GM19438 (cell line): ENCODE results near the gene ITPK1.
"Not testable (repeated sequence)": the region's sequence is repeated elsewhere in the genome, so short reads cannot be mapped to it uniquely, and the experiment has no call there.

Experiments used
- ATAC-seq: cut with Tn5 transposase; IDR thresholded peaks from one replicate; pipeline ENCODE4 v1.9.1; 2021; ENCODE audit warnings: low read depth; ENCODE audit not compliant: unreplicated experiment

The ITPK1 gene

DNA sequence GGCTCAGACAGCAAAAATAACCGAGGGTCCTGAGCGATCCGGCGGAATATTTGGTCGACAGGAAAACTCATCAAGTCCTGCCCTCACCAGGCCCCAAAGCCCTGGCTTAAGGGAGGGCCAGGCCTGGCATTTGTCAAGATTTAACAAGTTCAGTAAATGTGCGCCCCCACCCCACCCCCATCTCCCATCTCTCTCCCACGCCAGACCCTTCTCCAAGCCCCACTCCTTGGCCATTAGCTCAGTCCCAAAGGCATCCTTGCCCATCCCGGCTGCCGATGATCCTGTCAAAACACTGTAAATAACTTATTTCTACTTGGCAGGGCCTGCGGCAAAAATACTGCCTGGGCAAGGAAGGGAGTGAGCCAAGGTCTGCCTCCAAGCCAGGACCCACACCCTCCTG is 52.8 kb downstream of the ITPK1 start:
- no peak for ATAC-seq

DNA sequence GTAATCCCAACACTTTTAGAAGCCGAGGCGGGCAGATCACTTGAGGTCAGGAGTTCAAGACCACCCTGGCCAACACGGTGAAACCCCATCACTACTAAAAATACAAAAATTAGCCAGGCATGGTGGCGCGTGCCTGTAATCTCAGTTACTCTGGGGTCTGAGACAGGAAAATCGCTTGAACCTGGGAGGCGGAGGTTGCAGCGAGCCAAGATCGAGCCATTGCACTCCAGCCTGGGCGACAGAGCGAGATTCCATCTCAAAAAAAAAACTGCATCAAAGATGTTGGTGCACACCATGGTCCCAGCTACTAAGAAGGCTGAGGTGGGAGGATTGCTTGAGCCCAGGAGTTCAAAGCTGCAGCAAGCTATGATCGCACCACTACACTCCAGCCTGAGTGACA is 53.7 kb downstream of the ITPK1 start:
- not testable (repeated sequence) for ATAC-seq

- ATAC-seq = no peak
Measured at GRCh38 chr14:93061380-93062012, 54.2 kb downstream of the ITPK1 start.

GRCh38 chr14:93060841-93061240 is 54.9 kb downstream of the ITPK1 start:
- no peak for ATAC-seq

- ATAC-seq = no peak
Measured at GRCh38 chr14:93059917-93060545, 55.7 kb downstream of the ITPK1 start.

- ATAC-seq = no peak
Measured at GRCh38 chr14:93059260-93059659, 56.5 kb downstream of the ITPK1 start.

GRCh38 chr14:93057586-93058280 is 58.0 kb downstream of the ITPK1 start:
- ATAC-seq = no peak

DNA sequence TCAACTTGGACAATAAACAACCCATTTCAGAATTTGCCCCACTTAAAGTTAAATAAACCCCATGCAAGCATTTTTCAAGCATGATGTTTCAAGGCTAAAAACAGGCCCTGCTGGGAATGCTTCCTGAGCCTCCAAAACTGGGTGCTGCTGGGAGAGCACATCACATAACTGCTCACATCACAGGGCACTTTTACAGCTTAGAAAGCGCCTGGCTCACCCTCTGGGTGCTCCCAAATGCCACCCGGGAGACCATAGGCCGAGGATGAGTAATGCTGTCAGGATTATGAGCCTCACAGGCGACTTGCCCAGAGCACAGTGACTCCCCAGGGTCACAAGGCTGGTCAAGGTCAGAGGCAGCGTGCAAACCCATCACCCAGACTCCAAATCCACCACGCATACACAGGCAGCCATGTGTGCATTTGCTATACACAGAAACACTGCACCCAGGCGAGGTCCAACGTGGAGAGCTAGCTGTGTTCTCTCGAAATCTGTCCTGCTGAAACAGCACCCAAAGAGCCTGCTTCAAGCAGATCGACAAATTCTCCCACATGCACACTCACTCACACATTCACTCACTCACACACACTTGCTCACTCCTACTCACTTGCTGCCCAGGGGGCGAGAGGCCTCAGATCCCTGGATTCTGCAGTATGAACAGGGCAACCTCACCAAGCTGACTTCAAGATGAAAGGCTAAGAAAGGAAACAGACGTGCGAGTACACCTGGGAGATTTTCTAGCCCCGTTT is 58.7 kb downstream of the ITPK1 start:
- ATAC-seq = no peak

GRCh38 chr14:93056166-93056839 is 59.4 kb downstream of the ITPK1 start:
- no peak for ATAC-seq

- ATAC-seq = no peak
Measured at GRCh38 chr14:93055651-93056115, 60.0 kb downstream of the ITPK1 start.

GRCh38 chr14:93054876-93055275 is 60.8 kb downstream of the ITPK1 start:
- no peak for ATAC-seq

DNA sequence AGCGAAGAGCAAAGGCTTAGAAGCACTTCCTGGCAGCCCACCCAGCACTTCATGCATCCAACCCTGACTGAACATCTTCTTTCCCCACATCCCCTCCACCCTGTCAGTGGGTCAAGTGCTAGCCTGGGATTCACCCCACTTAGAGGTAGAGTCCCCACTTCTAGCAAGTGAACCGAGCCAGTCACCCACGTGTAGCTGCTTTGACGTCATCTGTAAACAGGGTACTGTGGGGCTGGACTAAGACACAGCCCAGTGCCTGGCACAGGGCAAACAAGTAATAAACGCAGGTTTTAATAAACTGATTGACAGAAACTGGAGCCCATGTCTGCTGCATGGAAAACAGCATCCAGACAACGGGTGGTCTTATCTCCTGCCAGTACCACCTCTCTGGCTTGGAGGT is 61.7 kb downstream of the ITPK1 start:
- no peak for ATAC-seq

DNA sequence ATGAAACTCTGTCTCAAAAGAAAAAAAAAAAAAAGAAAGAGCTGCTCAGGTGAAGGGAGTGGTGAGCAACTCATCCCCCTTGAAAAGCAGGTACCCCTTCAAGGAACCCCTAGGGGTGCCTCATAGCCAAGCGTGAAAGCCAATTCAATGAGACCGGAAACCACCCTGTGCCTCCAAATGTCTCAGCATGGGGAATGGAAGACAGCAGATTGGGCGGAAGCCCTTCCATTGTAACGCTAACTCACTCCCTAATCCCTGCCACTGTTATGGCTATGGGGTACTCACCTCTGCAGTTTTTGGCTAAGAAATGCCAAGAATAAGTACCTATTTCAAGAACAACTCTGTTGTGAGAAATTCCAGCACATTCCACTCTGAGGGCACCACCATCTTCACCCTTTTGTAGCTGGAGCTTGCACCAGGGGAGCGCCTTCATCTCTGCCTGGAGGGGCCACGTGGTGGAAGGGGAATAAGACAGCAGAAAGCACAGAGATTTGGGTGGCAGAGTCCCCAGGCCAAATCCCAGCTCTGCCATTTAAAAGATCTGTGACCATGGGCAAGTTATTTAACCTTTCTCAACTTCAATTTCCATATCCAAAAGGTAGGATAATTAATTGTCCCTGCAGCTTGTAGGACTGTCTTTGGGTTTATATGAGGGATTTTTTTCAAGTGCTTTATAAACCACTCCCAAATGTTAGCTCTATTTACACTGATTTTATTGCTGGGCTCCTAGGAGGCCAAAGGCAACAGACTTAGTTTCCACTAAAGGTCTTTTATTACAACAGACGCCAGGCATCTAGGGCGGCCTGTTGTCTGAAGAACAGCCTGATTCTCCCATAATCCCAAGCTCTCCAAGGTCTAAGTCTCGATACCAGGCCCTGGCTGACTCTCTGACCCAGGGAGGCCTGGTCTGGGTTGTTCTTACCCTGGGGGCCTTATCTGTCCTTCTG is 63.9 kb downstream of the ITPK1 start:
- no peak for ATAC-seq

GRCh38 chr14:93050761-93051160 is 65.0 kb downstream of the ITPK1 start:
- ATAC-seq = no peak

- no peak for ATAC-seq
Measured at GRCh38 chr14:93049867-93050331, 65.8 kb downstream of the ITPK1 start.

GRCh38 chr14:93049315-93049714 is 66.4 kb downstream of the ITPK1 start:
- no peak for ATAC-seq

GRCh38 chr14:93048843-93049242 is 66.9 kb downstream of the ITPK1 start:
- no peak for ATAC-seq

DNA sequence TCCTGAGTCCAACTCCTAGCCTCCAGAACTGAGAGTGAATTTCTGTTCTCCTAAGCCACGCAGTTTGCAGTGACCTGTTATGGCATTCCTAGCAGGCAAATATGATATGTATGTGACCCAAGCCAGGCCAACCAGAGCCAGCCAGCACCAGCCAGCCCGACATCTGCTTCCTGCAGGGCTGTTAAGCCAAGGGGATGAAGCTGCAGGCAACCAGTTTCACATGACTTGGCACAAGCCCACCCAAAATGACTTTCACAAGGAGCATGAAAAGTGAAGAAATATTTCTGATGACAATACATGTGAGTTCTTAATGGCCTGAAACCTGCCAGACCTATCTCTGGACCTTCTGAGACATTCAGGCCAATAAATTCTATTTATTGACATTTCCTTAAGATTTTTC is 68.1 kb downstream of the ITPK1 start:
- no peak for ATAC-seq

DNA sequence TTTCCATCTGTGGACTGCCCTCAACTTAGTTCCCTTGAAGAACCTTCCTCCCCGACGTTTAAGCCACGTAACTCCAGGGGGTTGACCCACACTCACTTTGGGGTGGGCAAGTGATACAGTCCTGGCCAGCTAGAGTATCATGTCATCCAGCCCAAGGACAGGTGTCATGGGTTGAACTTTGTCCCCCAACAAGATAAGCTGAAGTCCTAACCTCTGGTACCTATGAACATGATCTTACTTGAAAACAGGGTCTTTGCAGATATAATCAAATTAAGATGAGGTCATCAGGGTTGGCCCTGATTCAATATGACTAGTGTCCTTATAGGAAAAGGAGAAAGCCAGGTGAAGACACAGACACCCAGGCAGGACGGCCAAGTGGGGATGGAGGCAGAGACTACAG is 68.6 kb downstream of the ITPK1 start:
- no peak for ATAC-seq

GRCh38 chr14:93046705-93047050 is 69.0 kb downstream of the ITPK1 start:
- ATAC-seq = no peak
